K562 (cell line): Measurements from ENCODE around the gene SPI1. TPM values are rescaled to one million over a fixed set of nuclear protein-coding genes. Genes with fewer than 3 reads are reported as not detected.

Source experiments
- ATAC-seq: fragments of 200-7000 bp; cut with Tn5 transposase; 3 replicates; pipeline ENCODE4 v1.9.1; 2020; ENCODE audit warnings: moderate library complexity
- BruUV-seq: library from RNA; stranded (reverse); fragments of 400-500 nt; replicated peaks from 2 replicates; lab custom pipeline; 2021; lab: Mats Ljungman, UMichigan
- CTCF ChIA-PET: fragments of 300-600 bp; formaldehyde crosslinking; extraction: SDS; loops from one replicate; lab custom pipeline; 2021; ENCODE audit warnings: low intra/inter-chr PET ratio; lab: Yijun Ruan, JAX
- POLR2A ChIA-PET: fragments of 300-600, 350-650 bp; sonication (Branson Sonifier 250); formaldehyde crosslinking; extraction: SDS; loops from one replicate; lab custom pipeline; 2021; ENCODE audit warnings: antibody characterized with exemption, inconsistent platforms; lab: Yijun Ruan, JAX
- DNase-seq, 4 experiments: peaks; one replicate each; pipeline versions ENCODE4 v3.0.0 to v3.0.0-alpha.2; 2011 to 2018; ENCODE audit warnings: low spot score in 3 of 4, mixed read lengths in 3 of 4; ENCODE audit errors: extremely low read depth in 1 of 4
- FAIRE-seq: peaks from 2 replicates; lab custom pipeline; 2011; peaks lifted over from hg19 to GRCh38; lab: Jason Lieb, UNC
- H2AFZ ChIP-seq: 2 replicates; pipeline ENCODE4 v1.6.0; 2011; ENCODE audit warnings: low read depth, low read length, control low read depth, inconsistent platforms
- H3K27ac ChIP-seq: fragments of 200-600 bp; 3 replicates; pipeline ENCODE4 v1.8.0; 2011; ENCODE audit warnings: low read depth, mild to moderate bottlenecking, control low read depth, inconsistent platforms, low read length, moderate library complexity, mixed read lengths; ENCODE audit errors: extremely low read depth
- H3K27me3 ChIP-seq, 2 experiments: fragments of 300-600 bp in 1 of 2; 2 replicates in 1 of 2; 3 replicates in 1 of 2; pipeline versions ENCODE4 v1.6.0 to v1.8.0; 2011; ENCODE audit warnings: inconsistent platforms in 2 of 2, low read length in 2 of 2, mild to moderate bottlenecking in 1 of 2, mixed read lengths in 1 of 2, moderate library complexity in 1 of 2; ENCODE audit not compliant: control insufficient read depth in 2 of 2, insufficient read depth in 2 of 2
- H3K36me3 ChIP-seq: fragments of 300-600 bp; 3 replicates; pipeline ENCODE4 v1.8.0; 2011; ENCODE audit warnings: mild to moderate bottlenecking, low read length, inconsistent platforms; ENCODE audit not compliant: control insufficient read depth, insufficient read depth
- H3K4me1 ChIP-seq, 2 experiments: fragments of 200-600 bp in 1 of 2; replicated peaks in 1 of 2; 2 replicates in 1 of 2; 3 replicates in 1 of 2; pipeline versions ENCODE4 v1.5.1 to v1.8.0; 2011; ENCODE audit warnings: inconsistent platforms in 2 of 2, low read length in 2 of 2, mild to moderate bottlenecking in 1 of 2, mixed read lengths in 1 of 2, moderate library complexity in 1 of 2; ENCODE audit not compliant: control insufficient read depth in 2 of 2, insufficient read depth in 2 of 2
- H3K4me2 ChIP-seq: 2 replicates; pipeline ENCODE4 v1.6.1; 2011; ENCODE audit warnings: low read length, control low read depth, inconsistent platforms, mixed read lengths; ENCODE audit not compliant: insufficient read depth
- H3K4me3 ChIP-seq: fragments of 200-600 bp; sonication (generic), shearing (Covaris generic); 2 replicates; pipeline ENCODE4 v1.5.1; 2016; ENCODE audit warnings: control low read depth, inconsistent platforms
- H3K79me2 ChIP-seq: fragments of 200-600 bp; 3 replicates; pipeline ENCODE4 v1.8.0; 2011; ENCODE audit warnings: low read length, inconsistent platforms; ENCODE audit not compliant: control insufficient read depth, insufficient read depth
- H3K9ac ChIP-seq, 2 experiments: 2 replicates each; pipeline versions ENCODE4 v1.6.0 to v1.6.1; 2011; ENCODE audit warnings: low read depth in 2 of 2, low read length in 2 of 2, control low read depth in 1 of 2, inconsistent platforms in 1 of 2, mild to moderate bottlenecking in 1 of 2, mixed read lengths in 1 of 2; ENCODE audit not compliant: insufficient read depth in 1 of 2
- H3K9me1 ChIP-seq: one replicate; pipeline ENCODE4 v1.6.0; 2011; ENCODE audit warnings: inconsistent platforms, mild to moderate bottlenecking, low read length, moderate library complexity; ENCODE audit not compliant: control insufficient read depth, insufficient read depth
- H3K9me3 ChIP-seq: replicated peaks from 2 replicates; pipeline ENCODE4 v1.5.1; 2011; ENCODE audit warnings: low read depth, low read length, inconsistent platforms; ENCODE audit not compliant: control insufficient read depth, insufficient read depth
- H4K20me1 ChIP-seq: replicated peaks from 2 replicates; pipeline ENCODE4 v1.6.1; 2011; ENCODE audit warnings: low read length, inconsistent platforms, mixed read lengths; ENCODE audit not compliant: control insufficient read depth, insufficient read depth
- BRCA1 ChIP-seq, 2 experiments: fragments of 450-650 bp in 1 of 2; sonication (generic) in 1 of 2; formaldehyde crosslinking in 1 of 2; IDR thresholded peaks; 2 replicates each; pipeline versions ENCODE4 v1.5.0 to v1.6.1; 2017 to 2020; ENCODE audit warnings: mild to moderate bottlenecking in 1 of 2, missing genetic modification reagents in 1 of 2
- CBFB ChIP-seq: sonication (generic); formaldehyde crosslinking; IDR thresholded peaks from 2 replicates; pipeline ENCODE4 v1.4.0; 2020; ENCODE audit warnings: mild to moderate bottlenecking, missing genetic modification reagents
- CBX1 ChIP-seq: sonication (generic); IDR thresholded peaks from 2 replicates; pipeline ENCODE4 v1.6.1; 2016; ENCODE audit warnings: antibody characterized with exemption, low read depth, mild to moderate bottlenecking
- EP400 ChIP-seq: fragments of 450-650 bp; IDR thresholded peaks from 2 replicates; pipeline ENCODE4 v1.6.1; 2017; ENCODE audit warnings: antibody characterized with exemption, mild to moderate bottlenecking, moderate library complexity
- HDAC6 ChIP-seq: IDR thresholded peaks from 2 replicates; pipeline ENCODE4 v1.6.1; 2012; ENCODE audit warnings: low read depth, mild to moderate bottlenecking, control low read depth, inconsistent platforms, low read length, moderate library complexity
- HNRNPUL1 ChIP-seq: fragments of 200-400 bp; formaldehyde crosslinking; IDR thresholded peaks from 2 replicates; pipeline ENCODE4 v1.6.1; 2017; ENCODE audit warnings: low read length
- KAT2B ChIP-seq: IDR thresholded peaks from one replicate; pipeline ENCODE4 v1.6.1; 2012; ENCODE audit warnings: low read depth, mild to moderate bottlenecking, control low read depth, inconsistent platforms, low read length, moderate library complexity
- MXI1 ChIP-seq: IDR thresholded peaks from 2 replicates; pipeline ENCODE4 v1.6.1; 2011; ENCODE audit warnings: low read depth, mild to moderate bottlenecking, improper control_type of control experiment, low read length
- NBN ChIP-seq: fragments of 450-650 bp; IDR thresholded peaks from 2 replicates; pipeline ENCODE4 v1.6.1; 2016; ENCODE audit warnings: low read depth, mild to moderate bottlenecking
- NRF1 ChIP-seq, 2 experiments: fragments of 450-650 bp; IDR thresholded peaks in 1 of 2; conservative IDR thresholded peaks in 1 of 2; 2 replicates each; pipeline ENCODE4 v1.6.1; 2014; ENCODE audit warnings: mild to moderate bottlenecking in 2 of 2
- NUFIP1 ChIP-seq: fragments of 450-650 bp; IDR thresholded peaks from 2 replicates; pipeline ENCODE4 v1.6.1; 2018; ENCODE audit not compliant: partially characterized antibody
- OTX1 ChIP-seq: fragments of 450-650 bp; formaldehyde crosslinking; IDR thresholded peaks from 2 replicates; pipeline ENCODE4 v1.4.0; 2022; ENCODE audit warnings: mild to moderate bottlenecking
- POLR3G ChIP-seq: IDR thresholded peaks from 2 replicates; pipeline ENCODE4 v1.6.1; 2011; ENCODE audit not compliant: insufficient read length, insufficient replicate concordance; ENCODE audit errors: extremely low read depth
- RCOR1 ChIP-seq, 2 experiments: IDR thresholded peaks; 2 replicates each; pipeline ENCODE4 v1.6.1; 2012; ENCODE audit warnings: low read depth in 2 of 2, low read length in 2 of 2, borderline replicate concordance in 1 of 2, improper control_type of control experiment in 1 of 2
- SMAD1 ChIP-seq: fragments of 150-350 bp; IDR thresholded peaks from 2 replicates; pipeline ENCODE4 v1.6.1; 2014; ENCODE audit warnings: low read length, low read depth; ENCODE audit not compliant: partially characterized antibody
- SMARCA5 ChIP-seq: fragments of 450-650 bp; IDR thresholded peaks from 2 replicates; pipeline ENCODE4 v1.6.1; 2016
- YBX1 ChIP-seq: fragments of 450-650 bp; IDR thresholded peaks from 2 replicates; pipeline ENCODE4 v1.7.1; 2016; ENCODE audit warnings: mild to moderate bottlenecking
- ZNF121 ChIP-seq: sonication (generic); formaldehyde crosslinking; conservative IDR thresholded peaks from 2 replicates; pipeline ENCODE4 v1.8.0; 2022; ENCODE audit warnings: missing genetic modification reagents
- WGBS: fragments of 100-300 bp; shearing (Covaris generic); methylation state at CpG from one replicate; pipeline ENCODE4 v1.1.6; 2016; ENCODE audit warnings: low coverage, mixed read lengths; ENCODE audit not compliant: insufficient coverage; ENCODE audit errors: missing lambda C conversion rate; 5-methylcytosine and 5-hydroxymethylcytosine counted together
- in situ Hi-C: fragments of 300-500 bp; cut with MboI; formaldehyde crosslinking; loops from 4 replicates; pipeline ENCODE4 v1.15.0; 2018; ENCODE audit warnings: inconsistent platforms, mixed read lengths
- intact Hi-C: fragments of 100-400 bp; cut with micrococcal nuclease; formaldehyde crosslinking; loops from 2 replicates; pipeline ENCODE4 v1.14.2; 2022
- polyA plus RNA-seq, 8 experiments: library from polyadenylated mRNA; depleted of rRNA in 4 of 8; stranded (reverse) in 5 of 8; unstranded in 3 of 8; fragments of >200 nt; fragmentation: Nextera tagmentation in 2 of 8; fragmentation: Illumina TruSeq in 1 of 8; extraction: Ambion mirVana in 2 of 8; extraction: Trizol in 1 of 8; gene quantifications; 2 replicates each; pipeline versions ENCODE4 v1.2.1 to v1.2.3, GENCODE V29; 2011 to 2014; ENCODE audit warnings: inconsistent platforms in 1 of 8, missing spikeins in 1 of 8
- total RNA-seq, 7 experiments: library from RNA; depleted of rRNA in 6 of 7; stranded (reverse); fragments of >200 nt in 6 of 7; fragmentation: Illumina TruSeq in 2 of 7; extraction: Trizol in 2 of 7; gene quantifications; 2 replicates each; pipeline versions ENCODE4 v1.2.1 to v1.2.3, GENCODE V29; 2011 to 2021; ENCODE audit warnings: low replicate concordance in 1 of 7
- TF ChIP-seq, protein P1 (sequence below): fragments of 200-800 bp; sonication (Bioruptor generic); IDR thresholded peaks from 2 replicates; pipeline ENCODE4 v1.6.1; 2017; ENCODE audit warnings: missing genetic modification characterization, missing compliant biosample characterization
- TF ChIP-seq, protein P2 (sequence below), 2 experiments: IDR thresholded peaks; 2 replicates each; pipeline ENCODE4 v1.6.1; 2012; ENCODE audit warnings: improper control_type of control experiment in 2 of 2, low read depth in 2 of 2, low read length in 2 of 2, borderline replicate concordance in 1 of 2

SPI1 gene
- total and polyA plus RNA-seq, 9 of the 15 experiments (the other 6 are each of a cell fraction or from before 2014, with no cell fraction given), result 0.10 to 33.7 (median 10.3) TPM

DNA sequence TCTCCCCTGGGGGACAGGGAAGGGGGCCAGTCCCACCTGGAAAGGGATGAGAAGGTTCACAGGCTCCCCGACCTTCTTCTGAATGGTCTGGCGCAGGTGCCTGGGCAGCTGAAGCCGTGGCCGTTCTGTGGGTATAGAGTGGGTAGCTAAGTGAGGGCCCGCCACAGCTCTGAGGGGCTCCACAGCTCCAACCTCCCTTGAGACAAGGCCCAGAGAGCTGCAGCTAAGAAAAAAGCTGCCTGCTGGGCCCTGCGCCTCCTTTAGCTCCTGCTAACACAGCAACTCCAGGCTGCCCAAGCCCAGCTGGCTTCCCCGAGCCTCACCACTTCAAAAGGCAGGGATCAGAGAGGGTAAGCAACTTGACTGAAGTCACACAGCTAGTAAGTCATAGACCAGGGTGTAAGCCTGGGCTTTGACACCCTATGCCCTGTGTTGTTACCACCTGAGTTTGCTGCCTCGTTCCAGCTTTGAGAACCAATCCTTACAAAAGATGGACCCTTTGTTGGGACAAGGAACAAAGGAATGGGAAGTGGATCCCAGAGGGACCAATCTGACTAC, 44.4 kb downstream of the SPI1 start:
- H3K36me3 ChIP-seq, result peaks cover 18% of the 10 kb centered on the region; the same call in 1 of the 3 replicates
- intact Hi-C loops, result no loop called here
- no peaks in the 10 kb centered on the region for H4K20me1 ChIP-seq
- ChIA-PET POLR2A (interaction anchor here (0.5 to 1.5 kb wide), 4 partner anchors 9 to 125 kb away, joined by 3 to 5 read pairs (median 4); no protein-coding TSS in a partner anchor), CTCF (no interaction called here)
- ATAC-seq, result no peak
- no peak overlapping the region for H3K27ac ChIP-seq
- H3K9ac ChIP-seq, result no peak overlapping the region
- no peak overlapping the region for H3K4me3 ChIP-seq
- H3K27me3 ChIP-seq, result no peaks in the 10 kb centered on the region
- in situ Hi-C loops, result no loop called here
- peaks cover 6 to 42% of the 10 kb centered on the region in 2 experiments; a peak in 3 of 5 replicates for H3K4me1 ChIP-seq
- no peak overlapping the region for H3K4me2 ChIP-seq
- H3K79me2 ChIP-seq, result no peaks in the 10 kb centered on the region
- no peak for DNase-seq
- FAIRE-seq, result no peak
- WGBS, result 58% methylated on average over 8 of the region's 8 CpGs
- no peaks in the 10 kb centered on the region for H3K9me1 ChIP-seq
- no TSS peak for BruUV-seq
- no peak overlapping the region for H2AFZ ChIP-seq
- H3K9me3 ChIP-seq, result no peaks in the 10 kb centered on the region
- TF ChIP-seq EP400 (no peak), NBN (no peak), OTX1 (CRISPR knock-in tag) (no peak), HNRNPUL1 (no peak), BRCA1 (IDR thresholded peaks at IDR 0.05) (no peak), BRCA1 (CRISPR knock-in tag; IDR thresholded peaks at IDR 0.05) (no peak), NUFIP1 (no peak), SMARCA5 (0 out of 2 replicates have a peak, but pooled peaks have one; percentile 41), HDAC6 (no peak), RCOR1 (IDR thresholded peaks at IDR 0.05; ENCODE audit: borderline replicate concordance in 1 of 2, low read depth in 2 of 2, low read length in 2 of 2) (peak in 1 of 2 experiments; percentile 53; a peak in 1 of 4 replicates), KAT2B (no peak), NRF1 (conservative IDR thresholded peaks at IDR 0.05 in 1 of 2, IDR thresholded peaks at IDR 0.05 in 1 of 2) (no peak), CBFB (CRISPR knock-in tag) (no peak), CBX1 (peak; percentile 59; the same call in 1 of the 2 replicates), MXI1 (no peak), ZNF121 (CRISPR knock-in tag) (no peak), POLR3G (no peak), YBX1 (no peak), SMAD1 (no peak)
- TF ChIP-seq, protein P1, sequence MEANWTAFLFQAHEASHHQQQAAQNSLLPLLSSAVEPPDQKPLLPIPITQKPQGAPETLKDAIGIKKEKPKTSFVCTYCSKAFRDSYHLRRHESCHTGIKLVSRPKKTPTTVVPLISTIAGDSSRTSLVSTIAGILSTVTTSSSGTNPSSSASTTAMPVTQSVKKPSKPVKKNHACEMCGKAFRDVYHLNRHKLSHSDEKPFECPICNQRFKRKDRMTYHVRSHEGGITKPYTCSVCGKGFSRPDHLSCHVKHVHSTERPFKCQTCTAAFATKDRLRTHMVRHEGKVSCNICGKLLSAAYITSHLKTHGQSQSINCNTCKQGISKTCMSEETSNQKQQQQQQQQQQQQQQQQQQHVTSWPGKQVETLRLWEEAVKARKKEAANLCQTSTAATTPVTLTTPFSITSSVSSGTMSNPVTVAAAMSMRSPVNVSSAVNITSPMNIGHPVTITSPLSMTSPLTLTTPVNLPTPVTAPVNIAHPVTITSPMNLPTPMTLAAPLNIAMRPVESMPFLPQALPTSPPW (CRISPR knock-in tag), result no peak
- TF ChIP-seq, protein P2, sequence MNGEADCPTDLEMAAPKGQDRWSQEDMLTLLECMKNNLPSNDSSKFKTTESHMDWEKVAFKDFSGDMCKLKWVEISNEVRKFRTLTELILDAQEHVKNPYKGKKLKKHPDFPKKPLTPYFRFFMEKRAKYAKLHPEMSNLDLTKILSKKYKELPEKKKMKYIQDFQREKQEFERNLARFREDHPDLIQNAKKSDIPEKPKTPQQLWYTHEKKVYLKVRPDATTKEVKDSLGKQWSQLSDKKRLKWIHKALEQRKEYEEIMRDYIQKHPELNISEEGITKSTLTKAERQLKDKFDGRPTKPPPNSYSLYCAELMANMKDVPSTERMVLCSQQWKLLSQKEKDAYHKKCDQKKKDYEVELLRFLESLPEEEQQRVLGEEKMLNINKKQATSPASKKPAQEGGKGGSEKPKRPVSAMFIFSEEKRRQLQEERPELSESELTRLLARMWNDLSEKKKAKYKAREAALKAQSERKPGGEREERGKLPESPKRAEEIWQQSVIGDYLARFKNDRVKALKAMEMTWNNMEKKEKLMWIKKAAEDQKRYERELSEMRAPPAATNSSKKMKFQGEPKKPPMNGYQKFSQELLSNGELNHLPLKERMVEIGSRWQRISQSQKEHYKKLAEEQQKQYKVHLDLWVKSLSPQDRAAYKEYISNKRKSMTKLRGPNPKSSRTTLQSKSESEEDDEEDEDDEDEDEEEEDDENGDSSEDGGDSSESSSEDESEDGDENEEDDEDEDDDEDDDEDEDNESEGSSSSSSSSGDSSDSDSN (IDR thresholded peaks at IDR 0.05; ENCODE audit: borderline replicate concordance in 1 of 2, low read depth in 2 of 2, low read length in 2 of 2), result no peak
